Erythroblast (primary cell): ENCODE data around the gene FOLR2.

Experiments
- GATA1 ChIP-seq: IDR thresholded peaks from 2 replicates; pipeline ENCODE4 v1.6.1; 2011; ENCODE audit warnings: low read depth, mild to moderate bottlenecking, control low read depth, low read length, moderate library complexity
- POLR2A ChIP-seq: IDR thresholded peaks from 2 replicates; pipeline ENCODE4 v1.6.1; 2011; ENCODE audit warnings: mild to moderate bottlenecking, low read length

DNA sequence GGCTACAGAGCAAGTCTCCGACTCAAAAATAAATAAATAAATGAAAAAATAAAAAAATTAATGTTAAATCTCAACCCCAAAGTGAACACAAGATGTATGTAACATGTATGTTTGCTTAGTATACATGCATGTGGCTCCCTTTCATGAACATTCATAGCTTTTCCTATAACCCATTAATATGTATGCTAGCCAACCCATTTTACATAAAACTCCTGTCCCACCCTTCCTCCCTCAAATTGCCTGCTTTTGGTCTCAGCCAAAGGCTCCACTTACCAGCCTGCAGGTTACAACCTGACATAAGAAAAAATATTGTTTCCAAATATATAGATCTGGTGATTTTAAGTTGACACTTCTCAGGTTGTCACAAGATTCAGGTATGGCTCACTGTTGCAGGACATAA, 28.3 kb upstream of the FOLR2 start:
- TF ChIP-seq GATA1, result no peak
- TF ChIP-seq POLR2A, result no peak
